Stomach (tissue), 4 donors: ENCODE measurements around the gene AZIN2.

ENCODE experiments used
- POLR2A ChIP-seq, 4 donors: fragments of 450-650 bp; IDR thresholded peaks; one replicate each; pipeline ENCODE4 v1.6.1; 2016; ENCODE audit warnings: antibody characterized with exemption in 4 of 4, control low read depth in 2 of 4, mild to moderate bottlenecking in 1 of 4, moderate library complexity in 1 of 4
- TF ChIP-seq, protein P1 (sequence below), 7 experiments: fragments of 450-650 bp in 4 of 7; fragments of 200-600 bp in 3 of 7; sonication (generic) in 3 of 7; IDR thresholded peaks; one replicate each; pipeline ENCODE4 v1.5.1; 2016 to 2019; ENCODE audit warnings: antibody characterized with exemption in 7 of 7, control low read depth in 2 of 7, mild to moderate bottlenecking in 1 of 7

DNA sequence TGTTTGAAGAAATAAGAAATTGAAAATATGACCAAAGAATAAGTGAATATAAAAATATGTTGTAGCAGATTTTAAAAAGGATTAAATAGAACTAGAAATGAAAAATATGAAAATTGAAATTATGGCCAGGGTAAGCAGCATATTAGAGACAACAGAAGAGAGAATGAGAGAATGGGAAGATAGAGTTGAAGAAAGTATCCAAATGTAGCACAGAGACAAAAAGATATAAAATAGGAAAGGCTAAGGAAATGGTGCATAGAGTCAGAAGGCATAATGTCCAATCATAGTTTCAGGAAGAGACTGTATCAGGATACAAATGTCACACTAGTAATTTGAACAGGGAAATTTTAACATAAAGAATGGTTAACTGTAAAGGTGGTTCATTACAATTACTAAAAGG lies 29.5 kb downstream of the AZIN2 start:
- TF ChIP-seq, protein P1, sequence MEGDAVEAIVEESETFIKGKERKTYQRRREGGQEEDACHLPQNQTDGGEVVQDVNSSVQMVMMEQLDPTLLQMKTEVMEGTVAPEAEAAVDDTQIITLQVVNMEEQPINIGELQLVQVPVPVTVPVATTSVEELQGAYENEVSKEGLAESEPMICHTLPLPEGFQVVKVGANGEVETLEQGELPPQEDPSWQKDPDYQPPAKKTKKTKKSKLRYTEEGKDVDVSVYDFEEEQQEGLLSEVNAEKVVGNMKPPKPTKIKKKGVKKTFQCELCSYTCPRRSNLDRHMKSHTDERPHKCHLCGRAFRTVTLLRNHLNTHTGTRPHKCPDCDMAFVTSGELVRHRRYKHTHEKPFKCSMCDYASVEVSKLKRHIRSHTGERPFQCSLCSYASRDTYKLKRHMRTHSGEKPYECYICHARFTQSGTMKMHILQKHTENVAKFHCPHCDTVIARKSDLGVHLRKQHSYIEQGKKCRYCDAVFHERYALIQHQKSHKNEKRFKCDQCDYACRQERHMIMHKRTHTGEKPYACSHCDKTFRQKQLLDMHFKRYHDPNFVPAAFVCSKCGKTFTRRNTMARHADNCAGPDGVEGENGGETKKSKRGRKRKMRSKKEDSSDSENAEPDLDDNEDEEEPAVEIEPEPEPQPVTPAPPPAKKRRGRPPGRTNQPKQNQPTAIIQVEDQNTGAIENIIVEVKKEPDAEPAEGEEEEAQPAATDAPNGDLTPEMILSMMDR (IDR thresholded peaks at IDR 0.05) = no peak
- TF ChIP-seq POLR2A (IDR thresholded peaks at IDR 0.05) = no peak
